WTC11 (cell line): ENCODE data around the gene ETV5. TPM values are rescaled to one million over a fixed set of nuclear protein-coding genes. Genes with fewer than 3 reads are reported as not detected.

Experiments used
- ATAC-seq: fragments of 200-7000 bp; cut with Tn5 transposase; 2 replicates; pipeline ENCODE4 v1.10.0; 2021; ENCODE audit warnings: mild to moderate bottlenecking, moderate library complexity
- CTCF ChIA-PET: fragments of 300-600 bp; sonication (Branson Sonifier 250); formaldehyde crosslinking; loops from one replicate; lab custom pipeline; 2021; ENCODE audit warnings: antibody characterized with exemption; lab: Charles Lee
- POLR2A ChIA-PET: fragments of 350-600 bp; sonication (Branson Sonifier 250); formaldehyde crosslinking; loops from one replicate; lab custom pipeline; 2021; ENCODE audit warnings: antibody characterized with exemption; lab: Charles Lee
- DNase-seq: peaks from one replicate; pipeline ENCODE4 v3.0.0; 2021; ENCODE audit warnings: low spot score
- H3K27ac Mint-ChIP-seq: 2 replicates; pipeline ENCODE4 v1.8.0; 2021; ENCODE audit warnings: mixed read lengths
- H3K27me3 Mint-ChIP-seq: 2 replicates; pipeline ENCODE4 v1.8.0; 2021; ENCODE audit warnings: low read depth, mild to moderate bottlenecking, moderate library complexity, mixed read lengths
- H3K36me3 Mint-ChIP-seq: 2 replicates; pipeline ENCODE4 v1.8.0; 2021; ENCODE audit warnings: mixed read lengths
- H3K4me1 Mint-ChIP-seq: 2 replicates; pipeline ENCODE4 v1.8.0; 2022; ENCODE audit warnings: mixed read lengths
- H3K4me3 Mint-ChIP-seq: 2 replicates; pipeline ENCODE4 v1.8.0; 2021; ENCODE audit warnings: mild to moderate bottlenecking, moderate library complexity, mixed read lengths
- H3K9me3 Mint-ChIP-seq: 2 replicates; pipeline ENCODE4 v1.8.0; 2021; ENCODE audit warnings: mixed read lengths
- AFF4 ChIP-seq: sonication (generic); formaldehyde crosslinking; IDR thresholded peaks from 2 replicates; pipeline ENCODE4 v1.8.1; 2023; ENCODE audit warnings: mild to moderate bottlenecking, missing genetic modification reagents, borderline replicate concordance
- ATF3 ChIP-seq: sonication (generic); formaldehyde crosslinking; conservative IDR thresholded peaks from 2 replicates; pipeline ENCODE4 v1.8.1; 2022; ENCODE audit warnings: mild to moderate bottlenecking, missing genetic modification reagents
- ATF6 ChIP-seq: sonication (generic); formaldehyde crosslinking; IDR thresholded peaks from 2 replicates; pipeline ENCODE4 v1.8.1; 2023; ENCODE audit warnings: mild to moderate bottlenecking, missing genetic modification reagents
- CTCF ChIP-seq: fragments of 200-600 bp; IDR thresholded peaks from 2 replicates; pipeline ENCODE4 v1.8.0; 2022; ENCODE audit warnings: antibody characterized with exemption
- OVOL2 ChIP-seq: fragments of 250-450 bp; sonication (Bioruptor Pico); IDR thresholded peaks from 2 replicates; pipeline ENCODE4 v1.9.0; 2021; ENCODE audit warnings: mild to moderate bottlenecking, borderline replicate concordance
- PRDM15 ChIP-seq: sonication (generic); formaldehyde crosslinking; IDR thresholded peaks from 2 replicates; pipeline ENCODE4 v1.8.0; 2022; ENCODE audit warnings: missing genetic modification reagents
- PREB ChIP-seq: sonication (generic); formaldehyde crosslinking; IDR thresholded peaks from 2 replicates; pipeline ENCODE4 v1.8.1; 2022; ENCODE audit warnings: mild to moderate bottlenecking, missing genetic modification reagents, moderate library complexity, borderline replicate concordance
- USF1 ChIP-seq: sonication (generic); formaldehyde crosslinking; IDR thresholded peaks from 2 replicates; pipeline ENCODE4 v1.8.0; 2022; ENCODE audit warnings: mild to moderate bottlenecking, missing genetic modification reagents
- total RNA-seq: library from RNA; stranded (reverse); gene quantifications from 3 replicates; pipeline ENCODE4 v1.2.3, GENCODE V29; 2021

The ETV5 gene
- total RNA-seq, 1 experiment from 2014 or later, result 71.3 TPM

GRCh38 chr3:186090901-186091300, 18.0 kb downstream of the ETV5 start (continued):
- no peak for TF ChIP-seq CTCF
- TF ChIP-seq PREB, result no peak
- no peak for TF ChIP-seq USF1 (CRISPR knock-in tag)
- TF ChIP-seq, all 79 proteins: peak for 0

GRCh38 chr3:186088335-186088734, 20.6 kb downstream of the ETV5 start:
- Mint-ChIP-seq H3K9me3 (peaks cover 12% of the 10 kb centered on the region), H3K4me1 (peaks cover 44% of the 10 kb centered on the region), H3K27me3 (no peaks in the 10 kb centered on the region), H3K27ac (no peak overlapping the region), H3K4me3 (no peak overlapping the region), H3K36me3 (peaks cover 37% of the 10 kb centered on the region)
- DNase-seq, result no peak
- TF ChIP-seq AFF4 (CRISPR knock-in tag) (no peak), PRDM15 (CRISPR knock-in tag) (no peak), ATF6 (CRISPR knock-in tag) (no peak), ATF3 (no peak), OVOL2 (CRISPR knock-in tag) (no peak)
- no peak for ATAC-seq
- ChIA-PET POLR2A (no interaction called here), CTCF (interaction anchor here (3.9 kb wide), 1 partner anchor 9 kb away, joined by 14 read pairs; no protein-coding TSS in a partner anchor)
